ENCODE data around the gene RBPMS2.

RBPMS2 gene

GRCh38 chr15:64739577-64740143 is 35.7 kb downstream of the RBPMS2 start:
- no peak for DNase-seq
- in situ Hi-C loops (cut with HindIII; ENCODE audit: low pct_ligation_motif_present, low pct_unique_long_range_greater_than_20kb, low sequenced_read_pairs) = no loop called here

- no peak for DNase-seq
- in situ Hi-C loops (cut with HindIII; ENCODE audit: low pct_ligation_motif_present, low pct_unique_long_range_greater_than_20kb, low sequenced_read_pairs) = no loop called here
Observed at GRCh38 chr15:64739156-64739555, 36.2 kb downstream of the RBPMS2 start.

- DNase-seq = no peak
- in situ Hi-C loops (cut with HindIII; ENCODE audit: low pct_ligation_motif_present, low pct_unique_long_range_greater_than_20kb, low sequenced_read_pairs) = no loop called here
Observed at GRCh38 chr15:64738226-64739095, 36.9 kb downstream of the RBPMS2 start.

- in situ Hi-C loops (cut with HindIII; ENCODE audit: low pct_ligation_motif_present, low pct_unique_long_range_greater_than_20kb, low sequenced_read_pairs) = no loop called here
- no peak for DNase-seq
Observed at GRCh38 chr15:64732156-64732860, 43.1 kb downstream of the RBPMS2 start.

- in situ Hi-C loops (cut with HindIII; ENCODE audit: low pct_ligation_motif_present, low pct_unique_long_range_greater_than_20kb, low sequenced_read_pairs) = no loop called here
- DNase-seq = no peak
Observed at GRCh38 chr15:64731805-64732151, 43.6 kb downstream of the RBPMS2 start.

- in situ Hi-C loops (cut with HindIII; ENCODE audit: low pct_ligation_motif_present, low pct_unique_long_range_greater_than_20kb, low sequenced_read_pairs) = no loop called here
- peak; percentile 70 for DNase-seq
Observed at GRCh38 chr15:64731012-64731804, 44.2 kb downstream of the RBPMS2 start.

GRCh38 chr15:64730151-64730550 is 45.2 kb downstream of the RBPMS2 start:
- no peak for DNase-seq
- in situ Hi-C loops (cut with HindIII; ENCODE audit: low pct_ligation_motif_present, low pct_unique_long_range_greater_than_20kb, low sequenced_read_pairs) = no loop called here

- DNase-seq = no peak
- in situ Hi-C loops (cut with HindIII; ENCODE audit: low pct_ligation_motif_present, low pct_unique_long_range_greater_than_20kb, low sequenced_read_pairs) = no loop called here
Observed at GRCh38 chr15:64720188-64720587, 55.2 kb downstream of the RBPMS2 start.

- in situ Hi-C loops (cut with HindIII; ENCODE audit: low pct_ligation_motif_present, low pct_unique_long_range_greater_than_20kb, low sequenced_read_pairs) = no loop called here
- DNase-seq = no peak
Observed at GRCh38 chr15:64717735-64718495, 57.5 kb downstream of the RBPMS2 start.

- DNase-seq = no peak
- in situ Hi-C loops (cut with HindIII; ENCODE audit: low pct_ligation_motif_present, low pct_unique_long_range_greater_than_20kb, low sequenced_read_pairs) = no loop called here
Observed at GRCh38 chr15:64717130-64717529, 58.3 kb downstream of the RBPMS2 start.

GRCh38 chr15:64716452-64716851 is 58.9 kb downstream of the RBPMS2 start:
- DNase-seq = no peak
- in situ Hi-C loops (cut with HindIII; ENCODE audit: low pct_ligation_motif_present, low pct_unique_long_range_greater_than_20kb, low sequenced_read_pairs) = no loop called here

GRCh38 chr15:64713592-64713991 is 61.8 kb downstream of the RBPMS2 start:
- DNase-seq = no peak
- in situ Hi-C loops (cut with HindIII; ENCODE audit: low pct_ligation_motif_present, low pct_unique_long_range_greater_than_20kb, low sequenced_read_pairs) = no loop called here

- in situ Hi-C loops (cut with HindIII; ENCODE audit: low pct_ligation_motif_present, low pct_unique_long_range_greater_than_20kb, low sequenced_read_pairs) = no loop called here
- no peak for DNase-seq
Observed at GRCh38 chr15:64712353-64712752, 63.0 kb downstream of the RBPMS2 start.

GRCh38 chr15:64710676-64711428 is 64.5 kb downstream of the RBPMS2 start:
- in situ Hi-C loops (cut with HindIII; ENCODE audit: low pct_ligation_motif_present, low pct_unique_long_range_greater_than_20kb, low sequenced_read_pairs) = no loop called here
- no peak for DNase-seq

GRCh38 chr15:64706011-64706911 is 69.1 kb downstream of the RBPMS2 start:
- in situ Hi-C loops (cut with HindIII; ENCODE audit: low pct_ligation_motif_present, low pct_unique_long_range_greater_than_20kb, low sequenced_read_pairs) = no loop called here
- no peak for DNase-seq

GRCh38 chr15:64705006-64705405 is 70.4 kb downstream of the RBPMS2 start:
- in situ Hi-C loops (cut with HindIII; ENCODE audit: low pct_ligation_motif_present, low pct_unique_long_range_greater_than_20kb, low sequenced_read_pairs) = no loop called here
- no peak for DNase-seq

- no peak for DNase-seq
- in situ Hi-C loops (cut with HindIII; ENCODE audit: low pct_ligation_motif_present, low pct_unique_long_range_greater_than_20kb, low sequenced_read_pairs) = no loop called here
Observed at GRCh38 chr15:64703632-64703959, 71.8 kb downstream of the RBPMS2 start.

All from ACHN (cell line).